GM12892 (cell line): ENCODE measurements around the gene NATD1.

Experiments used
- POLR2A ChIP-seq: IDR thresholded peaks from 2 replicates; pipeline ENCODE4 v1.6.1; 2011; ENCODE audit warnings: low read depth, low read length, control low read depth
- TAF1 ChIP-seq: IDR thresholded peaks from 2 replicates; pipeline ENCODE4 v1.6.1; 2011; ENCODE audit warnings: low read depth, mild to moderate bottlenecking, control low read depth, low read length, borderline replicate concordance

DNA sequence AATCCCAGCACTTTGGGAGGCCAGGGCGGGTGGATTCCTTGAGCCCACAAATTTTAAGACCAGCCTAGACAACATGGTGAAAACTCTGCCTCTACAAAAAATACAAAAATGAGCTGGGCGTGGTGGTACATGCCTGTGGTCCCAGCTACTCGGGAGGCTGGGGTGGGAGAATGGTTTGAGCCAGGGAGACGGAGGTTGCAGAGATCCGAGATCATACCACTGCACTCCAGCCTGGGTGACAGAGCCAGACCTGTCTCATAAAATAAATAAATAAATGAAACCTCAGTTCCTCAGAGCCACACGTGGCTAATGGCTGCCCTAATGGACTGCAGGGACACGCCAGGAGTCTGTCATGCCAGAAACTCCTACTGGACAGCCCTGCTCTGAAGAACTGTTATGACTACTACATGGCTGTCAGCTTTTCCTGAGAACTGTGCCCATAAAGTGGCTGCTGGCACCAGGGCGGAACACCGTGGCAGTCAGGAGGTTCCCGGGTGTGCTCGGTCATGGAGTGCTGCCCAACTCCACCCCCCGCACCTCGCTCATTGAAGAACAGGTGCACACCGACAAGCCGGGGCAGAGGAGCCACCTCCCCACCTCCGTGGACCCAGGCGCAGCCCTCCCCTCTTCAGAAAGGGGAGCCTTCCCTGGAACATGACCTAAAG lies 43.6 kb downstream of the NATD1 start:
- TF ChIP-seq POLR2A (no peak), TAF1 (no peak)
